Activated CD4-positive, alpha-beta T cell treated with anti-CD3 and anti-CD28 coated beads, Interleukin-10, Interleukin-2, amounts not matched to agents 100 ng/mL and 50 ng/mL, durations not matched to agents 16 hours and 8 hours (primary cell): ENCODE results near the gene OR11G2.
A peak's percentile ranks its signal among the peaks of the same experiment; 100 is the strongest.
"Not testable (repeated sequence)": the region's sequence is repeated elsewhere in the genome, so short reads cannot be mapped to it uniquely, and the experiment has no call there.

Source experiments
- DNase-seq: peaks from one replicate; pipeline ENCODE4 v3.0.0-alpha.2; 2020

OR11G2 gene

GRCh38 chr14:20190596-20190995 lies at the start of gene OR11G2:
Gene OR11G2 (plus strand): TSS chr14:20190896. CDS start chr14:20197438, 6,542 bp downstream.
- DNase-seq = no peak

GRCh38 chr14:20143911-20144310 lies 46.8 kb upstream of the OR11G2 start:
- peak; percentile 1 for DNase-seq

- no peak for DNase-seq
These were observed 45.9 kb upstream of the OR11G2 start for GRCh38 chr14:20144820-20145219.

- DNase-seq = no peak
These were observed 26.2 kb upstream of the OR11G2 start for GRCh38 chr14:20164462-20164861.

GRCh38 chr14:20167091-20167490 lies 23.6 kb upstream of the OR11G2 start:
- DNase-seq = no peak

GRCh38 chr14:20169852-20170251 lies 20.8 kb upstream of the OR11G2 start:
- not testable (repeated sequence) for DNase-seq

GRCh38 chr14:20174205-20174604 lies 16.5 kb upstream of the OR11G2 start:
- not testable (repeated sequence) for DNase-seq

- no peak for DNase-seq
These were observed 14.4 kb upstream of the OR11G2 start for GRCh38 chr14:20176330-20176729.

GRCh38 chr14:20177433-20177974 lies 13.2 kb upstream of the OR11G2 start:
- DNase-seq = no peak

- no peak for DNase-seq
These were observed 11.5 kb upstream of the OR11G2 start for GRCh38 chr14:20179218-20179617.

GRCh38 chr14:20179880-20180279 lies 10.8 kb upstream of the OR11G2 start:
- no peak for DNase-seq

GRCh38 chr14:20180486-20180885 lies 10.2 kb upstream of the OR11G2 start:
- DNase-seq = no peak

- no peak for DNase-seq
These were observed 6.5 kb upstream of the OR11G2 start for GRCh38 chr14:20184181-20184580.

GRCh38 chr14:20191396-20191795 lies 700 bp downstream of the OR11G2 start:
- no peak for DNase-seq

- no peak for DNase-seq
These were observed 3.4 kb downstream of the OR11G2 start for GRCh38 chr14:20194101-20194500.

- not testable (repeated sequence) for DNase-seq
These were observed 4.5 kb downstream of the OR11G2 start for GRCh38 chr14:20195170-20195569.

- DNase-seq = no peak
These were observed 5.2 kb downstream of the OR11G2 start for GRCh38 chr14:20195911-20196310.

- no peak for DNase-seq
These were observed 6.8 kb downstream of the OR11G2 start for GRCh38 chr14:20197459-20197858.

GRCh38 chr14:20198991-20199390 lies 8.3 kb downstream of the OR11G2 start:
- DNase-seq = no peak

- no peak for DNase-seq
These were observed 14.0 kb downstream of the OR11G2 start for GRCh38 chr14:20204721-20205120.

- no peak for DNase-seq
These were observed 18.9 kb downstream of the OR11G2 start for GRCh38 chr14:20209595-20209994.

- not testable (repeated sequence) for DNase-seq
These were observed 21.7 kb downstream of the OR11G2 start for GRCh38 chr14:20212406-20212805.

- DNase-seq = no peak
These were observed 24.5 kb downstream of the OR11G2 start for GRCh38 chr14:20215196-20215595.

GRCh38 chr14:20219033-20219432 lies 28.3 kb downstream of the OR11G2 start:
- no peak for DNase-seq

- DNase-seq = no peak
These were observed 32.7 kb downstream of the OR11G2 start, which contains the start of gene OR11H6 for GRCh38 chr14:20223410-20223809. Gene OR11H6 (plus strand): TSS chr14:20223710. CDS start chr14:20223710, 0 bp downstream.
